HG03460 (cell line): Measurements from ENCODE around the gene KCNC4.

Source experiments
- ATAC-seq: cut with Tn5 transposase; IDR thresholded peaks from one replicate; pipeline ENCODE4 v1.9.1; 2021; ENCODE audit not compliant: unreplicated experiment

Gene KCNC4

DNA sequence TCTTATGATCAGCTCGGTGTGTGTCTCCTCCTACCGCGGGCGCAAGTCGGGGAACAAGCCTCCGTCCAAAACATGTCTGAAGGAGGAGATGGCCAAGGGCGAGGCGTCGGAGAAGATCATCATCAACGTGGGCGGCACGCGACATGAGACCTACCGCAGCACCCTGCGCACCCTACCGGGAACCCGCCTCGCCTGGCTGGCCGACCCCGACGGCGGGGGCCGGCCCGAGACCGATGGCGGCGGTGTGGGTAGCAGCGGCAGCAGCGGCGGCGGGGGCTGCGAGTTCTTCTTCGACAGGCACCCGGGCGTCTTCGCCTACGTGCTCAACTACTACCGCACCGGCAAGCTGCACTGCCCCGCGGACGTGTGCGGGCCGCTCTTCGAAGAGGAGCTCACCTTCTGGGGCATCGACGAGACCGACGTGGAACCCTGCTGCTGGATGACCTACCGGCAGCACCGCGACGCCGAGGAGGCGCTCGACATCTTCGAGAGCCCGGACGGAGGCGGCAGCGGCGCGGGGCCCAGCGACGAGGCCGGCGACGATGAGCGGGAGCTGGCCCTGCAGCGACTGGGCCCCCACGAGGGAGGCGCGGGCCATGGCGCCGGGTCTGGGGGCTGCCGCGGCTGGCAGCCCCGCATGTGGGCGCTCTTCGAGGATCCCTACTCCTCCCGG is 1.5 kb downstream of the KCNC4 start:
- ATAC-seq = no peak

DNA sequence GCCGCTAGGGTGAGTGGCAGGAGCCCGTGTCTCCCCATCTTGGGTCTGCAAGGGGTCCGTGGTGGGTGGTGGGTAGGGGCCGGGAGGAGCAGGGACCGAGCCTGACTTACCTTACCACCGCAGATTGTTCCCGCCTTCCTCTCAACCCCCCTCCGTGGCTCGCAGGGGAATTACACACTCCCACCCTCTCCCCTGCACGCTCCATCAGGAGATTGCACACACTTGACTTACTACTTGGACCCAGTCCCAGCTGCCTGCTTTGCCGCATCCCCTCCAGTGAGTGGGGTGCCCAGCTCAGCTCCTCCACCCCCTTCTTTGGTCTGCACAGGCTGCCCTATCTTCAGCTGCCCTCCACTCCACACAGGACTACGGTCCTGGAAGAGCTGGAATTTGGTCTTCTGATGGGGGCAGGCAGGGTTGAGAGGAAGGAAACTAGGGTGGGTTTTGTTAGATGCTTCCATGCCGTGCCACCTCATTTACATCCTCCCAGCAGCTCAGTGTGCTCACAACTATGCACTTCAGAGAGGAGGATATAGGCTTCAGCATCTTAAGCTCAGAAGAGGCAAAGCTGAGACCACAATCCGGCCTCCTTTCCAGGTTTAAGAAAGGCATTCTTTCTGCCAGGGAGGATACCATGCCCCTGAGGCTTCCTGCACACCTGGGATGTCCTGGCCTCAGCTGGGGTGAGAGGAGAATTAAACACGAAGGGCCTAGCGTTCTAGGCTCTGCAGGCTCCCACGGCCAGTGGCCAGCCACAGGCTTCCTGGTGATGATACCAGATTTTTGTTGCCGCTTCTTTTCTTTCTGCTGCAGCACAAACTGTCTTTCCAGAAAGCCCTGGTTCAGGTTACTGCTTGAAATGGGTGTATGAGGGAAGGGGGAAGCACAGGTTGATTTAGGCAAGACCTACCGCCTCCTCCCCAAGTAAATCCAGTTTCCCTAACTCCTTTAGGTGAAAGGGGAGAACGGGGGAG is 2.3 kb downstream of the KCNC4 start:
- ATAC-seq = no peak

DNA sequence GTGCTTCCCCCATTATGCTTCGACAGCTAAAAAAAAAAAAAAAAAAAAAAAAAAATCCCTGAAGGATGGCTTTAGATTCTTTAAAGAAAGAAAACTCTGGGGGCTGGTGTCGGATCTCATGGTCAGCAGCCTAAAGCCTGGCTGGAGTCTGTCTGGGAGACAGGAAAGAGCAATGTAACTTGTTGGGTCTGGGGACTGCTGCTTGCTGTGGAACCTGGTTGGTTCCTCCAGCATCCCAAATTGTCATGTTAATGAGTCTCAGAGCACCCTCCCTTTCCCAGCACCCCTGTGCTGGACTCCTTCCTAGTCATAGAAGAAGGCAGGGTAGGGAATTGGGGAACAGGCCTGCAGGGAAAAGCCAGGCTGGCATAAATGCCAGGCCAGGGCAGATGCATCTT is 3.0 kb downstream of the KCNC4 start:
- no peak for ATAC-seq

GRCh38 chr1:110214454-110215404 is 4.6 kb downstream of the KCNC4 start:
- no peak for ATAC-seq

DNA sequence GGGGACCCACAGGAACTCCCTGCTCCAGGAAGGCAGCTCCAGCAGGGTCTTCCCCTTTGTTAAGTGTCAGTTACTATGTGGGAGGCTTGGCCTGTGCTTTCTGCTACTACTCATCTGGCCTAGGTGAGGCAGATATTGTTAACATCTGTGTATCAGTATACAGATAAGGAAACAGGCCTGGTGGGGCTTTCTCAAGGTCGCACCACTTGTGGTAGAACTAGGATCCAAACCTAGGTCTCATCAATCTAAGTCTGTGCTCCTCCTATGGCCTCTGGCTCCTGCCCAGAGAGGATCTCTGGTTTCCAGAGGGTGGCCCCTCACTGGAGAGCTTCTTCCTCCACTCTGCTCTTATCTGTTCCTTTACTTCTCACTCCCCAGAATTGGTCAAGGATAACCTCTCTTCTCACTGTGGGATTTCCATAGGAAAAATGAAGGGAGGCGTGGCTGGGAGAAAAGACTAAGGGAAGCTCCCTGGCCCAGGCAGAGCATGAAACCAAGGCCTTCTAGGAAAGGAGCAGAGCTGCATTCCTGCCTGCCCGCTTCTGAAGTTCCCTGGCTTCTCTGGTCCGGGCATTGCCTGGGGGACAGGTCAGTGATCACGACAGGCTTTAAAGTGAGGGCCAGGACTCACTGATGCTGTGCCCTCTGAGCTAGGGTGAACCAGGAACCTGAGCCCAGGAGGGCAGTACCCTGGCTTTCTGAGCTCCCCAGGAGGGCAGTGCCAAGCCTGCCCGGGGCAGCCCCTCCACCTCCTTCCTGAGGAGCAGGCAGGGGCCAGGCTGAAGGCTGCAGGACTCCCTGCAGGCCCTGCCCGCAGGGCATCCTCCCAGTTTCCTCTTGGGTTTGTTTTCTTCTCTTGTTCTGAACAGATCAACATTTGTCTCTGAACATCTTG is 5.8 kb downstream of the KCNC4 start:
- ATAC-seq = no peak

GRCh38 chr1:110216844-110217444 is 6.8 kb downstream of the KCNC4 start:
- no peak for ATAC-seq

GRCh38 chr1:110218137-110218536 is 8.0 kb downstream of the KCNC4 start:
- no peak for ATAC-seq

DNA sequence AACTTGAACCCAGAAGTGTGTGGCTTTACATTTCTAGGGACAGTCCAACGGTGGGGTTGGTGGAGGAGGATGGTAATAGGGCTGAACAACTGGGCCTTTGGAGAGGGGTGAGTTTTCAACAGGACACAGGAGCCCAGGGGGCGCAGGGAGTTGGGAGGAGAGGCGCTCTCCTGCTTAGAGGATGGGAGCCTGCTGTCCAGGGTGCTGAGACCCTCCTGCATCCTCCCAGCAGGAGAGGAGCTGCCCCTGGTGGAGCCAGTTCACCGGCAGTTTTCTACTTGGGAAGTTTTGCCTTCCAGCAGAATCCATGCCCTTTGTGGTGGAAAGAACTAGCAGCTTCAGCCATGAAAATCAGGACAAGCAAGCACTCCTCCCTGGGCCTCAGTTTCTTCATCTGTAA is 8.6 kb downstream of the KCNC4 start:
- ATAC-seq = no peak

DNA sequence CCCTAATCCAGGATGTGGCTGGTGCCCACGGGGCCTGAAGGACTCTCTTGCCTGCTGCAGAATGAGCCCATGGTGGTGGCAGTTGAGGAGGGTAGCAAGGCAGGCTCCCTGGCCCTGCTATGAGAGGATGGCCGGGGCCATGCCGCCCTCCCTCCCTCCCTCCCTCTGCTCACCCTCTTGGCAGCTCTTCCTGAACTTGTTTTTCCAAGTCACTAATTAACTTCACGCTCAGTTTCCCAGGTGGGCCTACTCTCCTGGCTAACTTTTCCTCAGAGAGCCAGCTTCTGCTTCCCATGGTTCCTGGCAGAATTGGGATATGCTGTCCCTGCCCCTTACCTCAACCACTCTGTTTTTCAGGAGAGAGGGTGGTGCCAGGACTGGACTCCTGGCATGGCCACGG is 10.2 kb downstream of the KCNC4 start:
- ATAC-seq = no peak

- no peak for ATAC-seq
Measured at GRCh38 chr1:110221119-110221518, 11.0 kb downstream of the KCNC4 start.

GRCh38 chr1:110223127-110223526 is 13.0 kb downstream of the KCNC4 start:
- no peak for ATAC-seq

- ATAC-seq = no peak
Measured at GRCh38 chr1:110223581-110223980, 13.5 kb downstream of the KCNC4 start.

DNA sequence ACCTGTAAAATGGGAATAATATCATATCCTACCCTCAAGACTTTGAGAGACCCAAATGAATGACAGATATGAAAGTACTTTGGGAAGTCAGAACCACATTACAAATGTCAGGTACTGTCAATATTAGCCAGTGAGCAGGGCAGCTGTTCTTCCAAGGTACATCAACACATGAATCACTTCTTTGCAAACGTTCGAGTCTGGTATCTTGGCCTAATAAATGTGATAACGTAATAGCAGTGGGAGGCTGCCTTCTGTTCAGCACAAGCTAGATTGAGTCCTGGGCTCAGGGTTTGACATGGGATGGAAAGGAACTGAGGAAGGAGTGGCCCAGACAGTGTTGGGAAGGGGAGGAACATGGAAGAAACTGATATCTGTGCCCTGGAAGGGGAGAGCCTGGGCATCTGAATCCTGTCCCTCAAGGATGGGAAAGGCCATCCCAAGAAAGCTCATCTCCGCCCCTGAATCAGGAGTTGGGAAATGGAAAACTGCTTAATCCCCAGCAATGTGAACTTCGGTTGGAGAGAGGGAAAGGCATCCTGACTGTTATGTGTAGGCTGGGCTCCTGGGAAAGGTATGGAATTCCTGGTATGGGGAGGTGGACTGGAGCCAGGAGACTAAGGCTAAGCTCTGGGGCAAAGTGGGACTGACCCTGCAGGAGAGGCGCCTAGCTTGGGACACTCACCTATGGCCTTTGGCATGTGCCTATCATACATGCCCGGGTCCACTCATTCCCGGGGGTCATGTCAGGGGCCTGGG is 14.3 kb downstream of the KCNC4 start:
- no peak for ATAC-seq

DNA sequence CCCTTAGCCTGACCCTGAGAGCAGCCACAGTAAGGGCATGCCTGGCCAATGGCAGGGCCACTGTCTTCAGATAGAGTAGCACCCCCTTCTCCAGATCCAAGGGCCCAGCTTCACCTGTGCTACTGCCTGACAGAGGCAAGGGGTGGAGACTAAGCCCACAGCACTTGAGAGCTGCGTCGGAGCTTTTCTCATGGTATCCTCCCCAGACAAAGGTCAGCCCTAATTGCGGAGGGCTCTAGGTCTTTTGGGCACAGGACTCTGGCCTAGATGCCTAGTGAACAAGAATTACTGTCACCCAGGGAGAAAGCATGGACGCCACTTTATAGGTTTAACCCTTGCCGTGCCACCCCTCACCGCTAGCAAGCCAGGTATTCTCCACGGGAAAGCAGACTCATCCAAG is 15.1 kb downstream of the KCNC4 start:
- no peak for ATAC-seq

DNA sequence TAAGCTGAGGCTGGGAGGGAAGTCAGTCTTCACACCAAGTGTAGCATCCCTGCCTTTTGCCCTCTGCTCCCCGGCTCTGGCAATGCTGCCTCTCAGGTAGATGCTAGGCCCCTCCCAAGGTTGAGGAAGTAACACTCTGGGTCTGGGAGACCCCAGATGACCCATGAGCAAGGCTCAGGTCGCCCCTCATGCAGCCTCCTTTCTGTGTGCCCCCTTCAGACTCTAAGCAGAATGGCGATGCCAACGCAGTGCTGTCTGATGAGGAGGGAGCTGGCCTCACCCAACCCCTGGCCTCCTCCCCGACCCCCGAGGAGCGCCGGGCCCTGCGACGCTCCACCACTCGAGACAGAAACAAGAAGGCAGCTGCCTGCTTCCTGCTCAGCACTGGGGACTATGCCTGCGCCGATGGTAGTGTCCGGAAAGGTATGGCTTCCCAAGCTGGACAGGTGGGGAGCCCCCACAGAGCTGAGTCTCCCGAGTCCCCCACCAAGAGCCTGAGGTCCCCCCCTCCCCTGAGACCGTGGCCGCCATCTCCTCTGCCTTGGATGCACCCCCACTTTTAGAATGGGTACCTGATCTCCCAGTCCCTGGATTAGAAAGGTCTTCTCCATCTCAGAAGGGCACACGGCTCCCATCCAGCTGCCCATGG is 15.8 kb downstream of the KCNC4 start:
- no peak for ATAC-seq

DNA sequence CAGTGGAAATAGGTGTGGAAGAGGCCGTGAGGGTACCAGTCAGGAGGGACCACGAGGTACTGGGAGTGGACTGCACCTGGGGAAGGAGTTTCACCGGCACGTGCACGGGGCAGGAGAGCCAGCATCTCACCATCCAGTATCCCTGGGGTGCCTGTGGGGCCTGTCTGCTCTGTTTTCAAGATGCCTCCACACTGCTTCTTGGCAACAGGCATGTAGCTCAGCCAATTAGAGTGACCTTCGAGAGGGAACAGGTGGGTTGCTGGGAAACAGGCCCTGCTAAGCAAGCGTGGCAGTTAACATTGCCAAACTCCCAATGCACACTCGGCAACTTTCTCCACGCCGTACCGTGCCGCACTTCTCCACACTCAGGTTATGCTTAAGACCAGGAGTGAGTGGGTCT is 17.7 kb downstream of the KCNC4 start:
- no peak for ATAC-seq

- no peak for ATAC-seq
Measured at GRCh38 chr1:110228381-110228780, 18.3 kb downstream of the KCNC4 start.

GRCh38 chr1:110228869-110229268 is 18.8 kb downstream of the KCNC4 start:
- no peak for ATAC-seq
